ENCODE measurements around the gene IRF4.

Gene IRF4

DNA sequence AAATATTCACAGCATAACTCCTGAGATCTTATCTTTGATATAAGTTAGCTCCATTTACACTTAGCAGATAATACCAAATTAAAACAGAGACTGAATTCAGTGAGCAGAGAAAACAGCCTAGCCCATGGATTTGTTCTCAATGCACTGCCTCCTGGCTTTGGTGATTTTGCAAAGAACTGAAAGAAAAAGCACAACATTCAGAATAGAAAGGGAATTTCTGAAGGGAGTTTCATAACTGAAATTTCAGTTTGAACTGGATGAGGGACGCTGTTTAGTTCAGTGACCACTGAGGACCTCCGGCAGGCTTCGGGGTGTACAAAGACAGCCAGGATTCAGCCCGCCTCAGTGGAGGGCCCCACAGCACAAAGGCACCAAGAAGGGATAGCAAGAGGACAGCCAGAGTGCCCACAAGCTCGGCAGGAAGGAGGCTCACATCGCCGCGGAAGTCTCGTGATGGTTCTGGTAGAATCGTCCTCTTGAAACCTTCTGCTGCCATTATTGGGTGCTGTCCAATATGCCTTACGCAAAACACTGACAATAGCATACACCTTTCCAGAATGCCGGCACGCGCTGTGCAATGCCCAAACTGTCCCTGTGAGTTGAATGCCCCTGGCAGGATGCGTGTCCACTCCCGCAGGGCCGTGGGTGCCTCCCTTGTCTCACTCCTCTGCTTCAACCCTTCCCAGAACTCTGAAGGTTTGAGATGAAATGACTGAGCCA lies 9.7 kb upstream of the IRF4 start:
- no peak for DNase-seq (ENCODE audit: low read depth in 2 of 2)

DNA sequence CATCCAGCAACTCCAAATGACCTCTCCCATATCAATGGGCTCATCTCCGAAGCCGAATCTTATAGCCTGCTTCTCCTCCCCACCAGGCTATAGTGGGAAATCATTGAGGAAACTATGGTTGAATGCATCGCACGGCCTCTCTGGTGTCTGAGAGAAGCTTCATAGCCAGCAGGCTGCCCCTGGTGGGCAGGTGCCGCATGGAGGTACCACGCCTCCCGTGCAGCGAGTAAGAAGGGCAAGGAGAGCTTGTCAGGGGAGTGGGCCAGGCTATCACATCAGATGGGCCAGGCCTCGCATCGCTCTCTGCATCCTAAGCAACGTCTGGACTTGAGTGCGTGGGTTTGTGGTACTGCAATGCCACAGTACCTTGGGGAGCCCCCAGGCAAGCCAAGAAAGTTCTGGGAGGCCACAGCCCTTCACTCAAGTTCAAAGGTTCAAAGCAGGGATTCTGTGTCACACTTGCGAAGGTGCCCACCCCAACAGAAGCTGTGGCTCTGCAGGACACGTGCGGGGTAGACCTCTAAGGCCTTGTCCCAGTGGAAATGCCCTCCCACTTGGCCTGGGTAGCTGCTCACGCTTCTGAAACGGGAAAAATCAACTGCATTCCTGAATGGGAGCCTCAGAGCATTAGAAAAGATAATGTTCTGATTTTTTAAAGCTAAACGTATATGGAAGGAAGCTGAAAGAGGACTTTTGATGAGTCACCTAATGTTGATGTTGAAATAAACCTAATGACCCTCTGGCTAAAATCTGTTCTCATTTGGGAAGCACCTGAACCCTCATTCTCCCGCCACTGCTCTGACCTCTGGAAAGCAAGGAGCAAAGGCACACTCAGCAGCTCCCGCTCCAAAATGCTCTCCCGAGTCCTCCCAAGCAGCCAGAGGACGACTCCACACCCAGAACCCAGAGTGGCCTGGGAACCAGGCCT lies 8.4 kb upstream of the IRF4 start:
- DNase-seq (ENCODE audit: low read depth in 2 of 2) = no peak

DNA sequence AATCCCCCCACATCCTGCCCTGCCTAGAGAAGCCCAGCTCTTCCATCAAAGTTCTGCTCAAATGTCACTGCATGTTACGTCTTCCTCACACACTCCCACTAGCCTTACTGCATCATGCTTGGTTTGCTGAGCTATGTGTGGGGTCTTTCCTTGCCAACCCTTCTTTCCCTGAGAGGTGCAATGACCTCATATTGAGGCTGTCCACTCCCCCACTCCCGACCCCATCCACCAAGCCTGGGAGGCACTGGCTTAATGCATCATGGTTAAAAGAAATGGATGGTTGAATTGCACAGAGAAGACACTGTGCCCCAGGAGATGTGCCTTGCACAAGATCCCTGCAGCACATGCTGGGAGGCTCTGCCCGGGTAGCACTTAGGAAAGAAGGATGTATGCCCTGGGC lies 7.7 kb upstream of the IRF4 start:
- no peak for DNase-seq (ENCODE audit: low read depth in 2 of 2)

DNA sequence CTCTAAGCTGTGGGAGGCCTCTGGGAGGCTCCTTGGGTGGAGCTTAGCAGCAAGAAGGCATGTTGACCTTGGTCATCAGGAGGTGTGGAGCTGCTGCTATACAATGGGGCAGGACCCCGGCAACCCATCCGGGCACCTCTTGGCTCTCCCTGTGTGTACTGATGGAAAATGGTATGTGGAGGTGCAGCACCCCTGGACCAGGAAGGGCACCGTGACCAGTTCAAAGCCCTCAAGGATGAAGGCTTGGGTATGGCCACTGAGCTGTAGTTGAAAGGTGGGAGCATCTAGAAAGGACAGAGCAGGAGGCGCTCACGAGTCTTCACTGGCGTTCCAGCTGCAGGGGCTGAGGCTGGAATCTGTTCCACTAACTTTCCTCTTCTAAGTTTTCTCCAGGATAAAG lies 6.7 kb upstream of the IRF4 start:
- DNase-seq (ENCODE audit: low read depth in 2 of 2) = no peak

DNA sequence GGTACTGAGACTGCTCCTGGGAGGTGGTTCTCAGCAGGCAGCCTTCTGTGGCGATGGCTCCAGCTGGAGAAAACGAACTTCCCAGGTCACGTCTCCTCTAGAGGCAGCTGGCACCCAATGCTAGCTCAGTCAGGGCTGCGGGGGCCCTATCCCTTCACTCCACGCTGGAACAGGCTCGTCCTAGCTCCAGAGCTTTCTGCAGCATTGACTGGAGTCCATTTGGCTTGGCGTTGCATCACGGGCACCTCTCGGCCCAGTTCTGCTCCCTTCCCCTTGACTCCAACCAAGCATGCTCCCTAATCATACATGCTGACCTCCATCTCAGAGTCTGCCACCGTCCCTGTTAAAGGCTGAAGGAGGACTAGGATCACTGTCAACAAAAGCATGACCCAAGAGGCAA lies 5.9 kb upstream of the IRF4 start:
- no peak for DNase-seq (ENCODE audit: low read depth in 2 of 2)

DNA sequence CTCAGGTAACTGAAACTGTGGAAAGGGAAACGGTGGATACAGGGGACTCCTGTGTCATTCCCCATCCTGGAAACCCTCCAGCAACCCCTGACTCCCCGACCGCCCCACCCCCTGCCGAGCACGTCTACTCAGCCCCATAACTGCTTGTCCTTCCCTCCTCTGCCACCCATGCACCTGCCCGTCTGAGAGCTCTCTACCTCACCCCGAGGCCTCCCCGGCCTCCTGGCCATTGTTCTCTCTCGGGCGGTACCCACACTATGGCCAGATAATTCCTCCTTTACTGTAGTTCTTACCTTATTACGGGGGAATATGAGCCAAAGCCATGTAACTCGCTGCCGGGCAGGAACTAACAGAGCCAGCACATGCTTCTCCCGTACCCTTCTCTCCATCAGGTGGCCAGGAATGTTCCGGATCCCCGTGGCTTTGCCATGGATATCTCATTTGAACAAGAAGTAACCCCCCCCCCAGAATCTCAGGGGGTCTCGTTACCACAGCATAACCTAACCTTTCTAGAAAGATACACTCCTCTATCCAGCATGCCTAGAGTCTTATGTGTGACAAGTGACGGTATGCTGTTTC lies 4.8 kb upstream of the IRF4 start:
- DNase-seq (ENCODE audit: low read depth in 2 of 2) = no peak

DNA sequence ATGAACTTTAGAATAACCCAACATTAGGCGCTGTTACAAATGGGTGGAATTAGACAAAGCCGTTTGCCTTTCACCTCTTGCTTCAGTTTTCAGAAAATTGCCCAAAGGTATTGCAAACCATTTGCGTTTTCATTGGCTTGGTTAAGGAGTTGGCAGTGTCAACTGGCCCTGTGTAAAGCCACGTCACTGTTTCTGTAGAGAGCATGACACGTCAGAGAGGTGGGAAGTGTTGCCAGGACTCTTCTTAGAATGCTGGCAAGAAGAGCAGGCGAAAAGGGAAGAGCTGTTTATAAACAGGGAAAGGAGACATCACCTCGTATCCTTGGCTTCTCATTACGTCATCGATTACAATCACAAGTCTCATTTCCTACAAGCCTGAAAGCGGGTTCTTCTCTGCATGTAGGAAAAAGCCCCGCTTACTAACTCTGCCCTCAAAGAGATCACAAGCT lies 4.2 kb upstream of the IRF4 start:
- no peak for DNase-seq (ENCODE audit: low read depth in 2 of 2)

DNA sequence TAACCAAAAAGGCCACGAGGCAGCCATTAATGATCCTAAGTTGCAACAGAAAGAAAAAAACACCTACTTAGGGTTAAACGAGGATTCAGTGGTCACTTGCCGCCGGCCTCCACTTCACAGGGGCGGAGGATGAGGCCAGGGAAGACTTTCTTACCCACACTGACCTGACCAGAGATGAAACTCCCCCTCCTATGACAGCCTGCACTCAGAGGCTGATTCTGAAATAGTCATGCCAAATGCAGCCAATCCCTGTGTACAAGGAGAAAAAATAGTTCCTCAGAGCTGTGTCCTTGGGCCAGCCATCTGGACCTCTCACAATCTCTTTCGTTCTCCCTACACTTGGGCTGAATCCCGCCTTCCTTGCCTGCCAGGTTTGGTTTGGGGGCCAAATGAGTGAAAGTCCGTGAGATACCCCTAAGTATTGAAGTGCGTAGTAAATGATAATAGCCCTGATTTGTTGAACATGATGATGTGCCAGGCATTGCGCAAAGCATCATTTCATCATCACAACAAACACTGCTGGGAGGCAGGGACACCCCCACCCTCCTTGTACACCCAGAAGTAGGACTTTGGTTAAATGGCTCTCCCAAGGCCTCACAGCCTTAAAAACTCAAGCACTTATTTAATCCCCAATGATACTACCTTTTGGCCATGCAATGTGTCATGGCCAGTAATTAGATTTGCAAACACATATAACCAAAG lies 3.2 kb upstream of the IRF4 start:
- no peak for DNase-seq (ENCODE audit: low read depth in 2 of 2)

DNA sequence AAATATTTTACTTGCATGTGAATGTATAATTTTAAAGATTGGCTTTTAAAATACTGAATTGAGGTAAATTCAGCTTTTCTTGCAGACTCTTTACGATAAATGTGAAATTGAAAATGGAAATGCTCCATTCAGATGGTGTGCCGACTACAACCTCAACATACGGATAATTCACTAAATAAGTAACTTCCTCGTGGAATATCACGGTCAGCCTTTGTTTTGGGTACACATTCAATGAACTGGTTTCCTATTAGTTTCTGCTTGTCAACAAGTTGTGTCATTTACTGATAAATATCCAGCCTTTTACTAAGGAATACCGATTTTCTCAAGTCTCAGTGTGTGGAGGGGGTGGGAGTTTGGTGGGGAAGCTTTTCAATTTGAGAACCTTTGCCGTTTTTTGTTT lies 2.4 kb upstream of the IRF4 start:
- DNase-seq (ENCODE audit: low read depth in 2 of 2) = no peak

DNA sequence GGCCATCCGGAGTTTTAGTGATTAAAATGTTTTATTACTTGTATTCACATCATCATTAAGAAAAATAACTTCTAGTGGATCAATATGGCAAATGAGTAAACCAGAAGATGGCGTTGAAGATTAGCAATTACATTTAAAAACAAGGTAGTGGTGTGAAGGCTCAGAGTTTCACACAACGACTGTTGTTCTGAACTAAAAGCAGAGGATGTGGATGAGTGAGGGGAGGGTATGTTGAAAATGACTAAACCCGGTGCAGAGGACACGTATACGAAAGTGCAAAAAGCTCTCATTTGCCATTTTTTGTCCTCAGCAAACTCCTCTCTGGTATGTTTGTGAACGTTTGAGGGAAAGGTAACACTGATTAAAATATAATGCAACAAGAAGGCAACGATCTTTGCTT lies 1.9 kb upstream of the IRF4 start:
- DNase-seq (ENCODE audit: low read depth in 2 of 2) = no peak

DNA sequence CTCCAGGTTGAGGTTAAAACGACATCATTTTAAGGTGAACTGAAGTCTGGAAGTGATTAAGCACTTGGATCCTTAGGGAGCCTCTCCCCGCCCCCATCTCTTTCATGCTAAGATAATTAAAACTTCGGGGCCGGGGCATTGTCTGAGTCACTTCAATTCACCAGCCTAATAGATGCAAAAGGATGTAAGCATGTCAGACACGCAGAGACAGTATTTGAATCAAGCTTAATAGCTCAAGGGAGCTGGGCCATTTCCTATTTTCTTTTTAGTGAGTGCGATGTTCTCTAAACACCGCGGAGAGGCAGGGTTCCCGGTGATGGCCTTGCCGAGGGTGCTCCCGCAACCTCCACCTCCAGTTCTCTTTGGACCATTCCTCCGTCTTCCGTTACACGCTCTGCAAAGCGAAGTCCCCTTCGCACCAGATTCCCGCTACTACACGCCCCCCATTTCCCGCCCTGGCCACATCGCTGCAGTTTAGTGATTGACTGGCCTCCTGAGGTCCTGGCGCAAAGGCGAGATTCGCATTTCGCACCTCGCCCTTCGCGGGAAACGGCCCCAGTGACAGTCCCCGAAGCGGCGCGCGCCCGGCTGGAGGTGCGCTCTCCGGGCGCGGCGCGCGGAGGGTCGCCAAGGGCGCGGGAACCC lies 516 bp upstream of the IRF4 start:
- DNase-seq (ENCODE audit: low read depth in 2 of 2) = peak; percentile 13 to 16

DNA sequence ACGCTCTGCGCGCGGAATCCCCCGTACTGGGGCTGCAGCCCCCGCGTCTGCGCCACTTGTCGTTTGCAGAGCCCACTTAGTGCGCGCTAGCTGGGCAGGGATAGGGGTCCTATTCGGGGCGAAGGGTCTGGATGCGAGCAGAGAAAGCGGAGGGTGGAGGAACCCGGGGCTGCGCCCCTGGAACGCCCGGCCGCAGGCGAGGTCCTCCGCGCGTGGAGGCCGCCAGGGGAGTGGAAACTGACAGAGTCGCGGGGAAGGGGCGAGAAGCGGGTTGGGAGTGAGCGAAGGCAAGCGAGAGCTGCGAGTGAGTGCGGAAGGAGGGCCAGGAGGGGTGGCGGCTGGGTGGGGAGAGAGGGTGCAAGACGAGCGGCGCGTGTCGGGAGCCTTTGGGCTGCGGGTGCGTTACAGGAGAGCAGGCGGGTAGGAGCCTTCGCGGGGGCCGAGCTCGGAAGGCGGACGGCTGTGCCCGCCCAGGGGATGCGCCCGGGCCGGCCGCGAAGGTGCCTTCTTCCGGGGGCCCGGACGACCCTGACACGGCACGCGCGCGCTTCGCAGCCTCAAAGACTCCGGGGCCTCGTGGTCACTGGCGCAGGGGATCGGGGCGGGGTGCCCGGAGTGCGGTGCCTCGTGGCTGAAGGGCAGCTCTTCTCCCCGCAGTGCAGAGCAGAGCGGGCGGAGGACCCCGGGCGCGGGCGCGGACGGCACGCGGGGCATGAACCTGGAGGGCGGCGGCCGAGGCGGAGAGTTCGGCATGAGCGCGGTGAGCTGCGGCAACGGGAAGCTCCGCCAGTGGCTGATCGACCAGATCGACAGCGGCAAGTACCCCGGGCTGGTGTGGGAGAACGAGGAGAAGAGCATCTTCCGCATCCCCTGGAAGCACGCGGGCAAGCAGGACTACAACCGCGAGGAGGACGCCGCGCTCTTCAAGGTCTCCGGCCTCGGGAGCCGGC lies 1.2 kb downstream of the IRF4 start:
- DNase-seq (ENCODE audit: low read depth in 2 of 2) = no peak

DNA sequence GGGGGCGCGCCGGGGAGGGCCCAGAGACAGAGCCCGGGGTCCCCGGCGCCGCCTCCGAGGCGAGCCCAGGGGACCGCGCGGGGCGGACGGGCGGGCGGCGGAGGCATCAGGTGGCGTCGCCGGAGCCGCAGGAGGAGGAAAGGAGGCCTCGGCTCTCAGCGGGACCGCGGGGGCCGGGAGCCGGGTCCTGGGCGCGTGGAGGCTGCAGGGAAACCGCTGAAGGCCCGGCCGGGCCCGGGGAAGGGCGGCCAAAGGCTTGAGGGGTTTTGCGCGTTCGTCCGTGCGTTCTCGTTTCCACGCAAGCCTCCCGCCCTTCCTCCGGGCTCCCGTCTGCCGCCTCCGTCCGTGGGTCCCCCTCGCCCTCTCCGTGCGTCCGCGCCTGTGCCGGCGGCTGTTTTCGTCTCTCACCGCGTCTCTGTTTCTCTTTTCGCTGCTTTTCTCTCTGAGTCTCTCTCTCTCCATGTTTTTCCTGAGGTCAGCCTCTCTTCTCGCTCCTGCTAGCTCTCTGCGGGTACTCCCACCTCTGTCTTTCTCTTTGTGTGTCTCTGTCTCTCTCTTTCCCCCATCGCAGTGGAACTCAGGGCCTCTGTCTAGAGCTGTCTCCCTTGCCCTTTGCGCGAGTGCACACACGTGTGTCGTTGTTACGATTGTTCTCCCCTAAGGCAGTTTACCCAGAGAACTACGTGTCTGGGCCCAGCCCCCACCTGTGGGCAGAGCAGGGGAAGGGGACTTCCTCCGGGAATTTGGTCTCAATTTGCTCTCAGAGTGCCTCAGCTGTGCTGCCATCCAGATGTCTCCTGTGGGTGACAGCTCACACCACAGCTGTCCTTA lies 2.1 kb downstream of the IRF4 start:
- no peak for DNase-seq (ENCODE audit: low read depth in 2 of 2)

DNA sequence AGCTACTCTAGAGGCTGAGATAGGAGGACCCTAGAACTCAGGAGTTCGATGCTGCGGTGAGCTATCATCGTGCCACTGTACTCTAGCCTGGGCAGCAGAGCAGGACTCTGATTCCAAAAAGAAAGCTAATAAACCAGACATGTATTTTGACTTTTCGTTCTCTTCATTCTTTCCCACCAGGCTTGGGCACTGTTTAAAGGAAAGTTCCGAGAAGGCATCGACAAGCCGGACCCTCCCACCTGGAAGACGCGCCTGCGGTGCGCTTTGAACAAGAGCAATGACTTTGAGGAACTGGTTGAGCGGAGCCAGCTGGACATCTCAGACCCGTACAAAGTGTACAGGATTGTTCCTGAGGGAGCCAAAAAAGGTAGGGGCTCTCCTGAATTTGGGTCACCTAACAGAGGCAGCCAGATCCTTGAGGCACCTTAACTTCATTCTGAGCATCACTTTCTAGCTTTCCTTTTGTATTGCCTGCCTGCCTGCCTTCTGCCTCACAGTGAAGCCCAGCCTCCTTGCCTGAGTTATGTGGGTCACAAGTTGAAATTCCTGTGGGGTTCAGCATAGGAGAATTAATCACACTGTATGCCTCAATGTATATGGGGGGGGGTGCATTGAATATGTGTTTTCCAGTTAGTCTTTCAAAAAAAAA lies 3.2 kb downstream of the IRF4 start:
- DNase-seq (ENCODE audit: low read depth in 2 of 2) = no peak

DNA sequence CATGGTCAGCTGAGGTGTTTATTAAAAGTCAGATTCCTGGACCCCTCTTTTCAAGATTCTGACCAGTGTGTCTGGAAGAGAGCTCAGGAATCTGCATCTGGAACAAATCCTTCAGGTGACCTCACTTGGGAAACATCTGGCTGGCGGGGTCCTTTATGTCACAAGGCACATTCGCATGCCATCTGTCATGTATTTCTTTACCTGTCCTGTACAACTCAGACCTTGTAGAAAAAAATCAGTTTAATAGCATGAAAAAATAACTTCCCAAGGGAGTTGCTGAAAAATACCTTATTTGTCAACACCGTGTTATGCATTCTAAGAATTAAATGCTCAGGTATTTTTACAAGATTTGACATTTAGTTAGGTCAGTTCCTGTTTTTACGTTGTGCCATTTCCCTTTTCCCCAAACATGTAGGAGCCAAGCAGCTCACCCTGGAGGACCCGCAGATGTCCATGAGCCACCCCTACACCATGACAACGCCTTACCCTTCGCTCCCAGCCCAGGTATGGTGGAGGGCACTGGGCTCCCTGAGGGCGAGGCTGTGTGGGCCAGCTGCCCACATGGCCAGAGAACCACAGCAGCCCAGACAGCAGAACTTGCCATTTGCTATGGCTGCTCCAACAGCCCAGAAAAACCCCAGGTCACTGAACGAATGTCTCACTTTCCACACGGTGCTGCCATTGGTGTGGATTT lies 4.0 kb downstream of the IRF4 start:
- no peak for DNase-seq (ENCODE audit: low read depth in 2 of 2)

DNA sequence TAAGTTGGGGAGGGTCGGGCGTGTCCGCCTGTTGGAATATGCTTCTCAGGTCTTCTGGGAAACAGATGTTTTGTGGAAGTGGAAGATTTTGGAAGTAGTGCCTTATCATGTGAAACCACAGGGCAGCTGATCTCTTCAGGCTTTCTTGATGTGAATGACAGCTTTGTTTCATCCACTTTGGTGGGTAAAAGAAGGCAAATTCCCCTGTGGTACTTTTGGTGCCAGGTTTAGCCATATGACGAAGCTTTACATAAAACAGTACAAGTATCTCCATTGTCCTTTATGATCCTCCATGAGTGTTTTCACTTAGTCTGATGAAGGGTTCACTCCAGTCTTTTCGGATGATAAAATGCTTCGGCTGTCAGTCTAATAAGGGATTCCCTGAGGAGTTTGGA lies 4.6 kb downstream of the IRF4 start:
- DNase-seq (ENCODE audit: low read depth in 2 of 2) = no peak

DNA sequence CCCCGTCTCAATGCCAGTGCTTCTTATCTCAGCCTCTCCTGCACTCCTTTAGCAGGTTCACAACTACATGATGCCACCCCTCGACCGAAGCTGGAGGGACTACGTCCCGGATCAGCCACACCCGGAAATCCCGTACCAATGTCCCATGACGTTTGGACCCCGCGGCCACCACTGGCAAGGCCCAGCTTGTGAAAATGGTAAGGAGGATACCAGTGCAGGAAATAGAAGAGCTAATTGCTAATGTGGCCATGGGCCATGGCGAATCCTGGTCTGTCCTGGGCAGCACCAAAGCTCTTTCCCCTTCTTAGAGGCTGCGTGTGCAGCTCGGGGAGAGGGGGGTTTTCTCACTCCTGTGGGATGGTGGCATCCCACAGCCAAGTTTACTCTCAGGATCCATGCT lies 5.5 kb downstream of the IRF4 start:
- DNase-seq (ENCODE audit: low read depth in 2 of 2) = no peak

DNA sequence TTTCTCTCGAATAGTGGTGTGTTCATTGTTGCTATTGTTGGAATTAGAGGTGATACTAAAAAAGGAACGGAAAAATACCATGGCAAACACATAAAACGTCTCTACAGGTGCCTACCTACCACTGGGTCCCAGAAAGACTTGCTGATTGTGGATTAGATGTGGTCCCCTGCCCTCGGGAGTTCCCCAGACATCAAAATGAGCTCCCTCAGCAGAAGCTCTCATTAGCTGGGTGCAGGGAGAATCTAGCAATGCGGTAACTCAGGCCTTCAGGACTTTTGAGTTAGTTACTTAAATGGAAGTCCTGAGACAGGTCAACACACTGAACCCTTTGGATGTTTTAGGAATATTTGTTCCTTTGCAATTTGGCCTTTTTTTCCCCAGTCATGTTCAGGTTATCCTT lies 6.1 kb downstream of the IRF4 start:
- no peak for DNase-seq (ENCODE audit: low read depth in 2 of 2)

DNA sequence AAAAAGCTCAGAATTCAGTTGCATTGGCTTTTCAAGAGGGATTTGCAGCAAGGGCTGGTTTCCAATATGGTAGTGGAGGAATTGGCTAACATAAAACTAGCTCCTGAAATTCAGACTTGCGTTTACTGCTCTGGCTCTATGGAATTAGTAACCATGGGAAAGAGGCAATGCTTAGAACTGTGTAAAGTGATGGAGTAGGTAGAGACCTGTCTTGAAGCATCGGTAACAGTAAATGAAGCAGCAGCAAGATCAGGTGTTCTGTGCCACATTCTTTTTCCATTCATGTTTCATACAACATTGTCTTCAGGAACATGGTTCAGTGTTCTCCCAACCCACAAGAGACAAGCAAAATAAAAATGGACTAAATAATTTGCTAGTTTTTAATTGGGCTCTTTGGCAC lies 6.5 kb downstream of the IRF4 start:
- DNase-seq (ENCODE audit: low read depth in 2 of 2) = no peak

Measured in fibroblast of skin of left quadriceps (primary cell).